Measurements from ENCODE around the gene ANKRD61. TPM values are rescaled to one million over a fixed set of nuclear protein-coding genes. Genes with fewer than 3 reads are reported as not detected.
"Not testable (repeated sequence)": the region's sequence is repeated elsewhere in the genome, so short reads cannot be mapped to it uniquely, and the experiment has no call there.

ANKRD61 gene
- total and polyA plus RNA-seq, 12 donors, result 0.13 to 0.26 (median 0.24) TPM; not detected in 8

DNA sequence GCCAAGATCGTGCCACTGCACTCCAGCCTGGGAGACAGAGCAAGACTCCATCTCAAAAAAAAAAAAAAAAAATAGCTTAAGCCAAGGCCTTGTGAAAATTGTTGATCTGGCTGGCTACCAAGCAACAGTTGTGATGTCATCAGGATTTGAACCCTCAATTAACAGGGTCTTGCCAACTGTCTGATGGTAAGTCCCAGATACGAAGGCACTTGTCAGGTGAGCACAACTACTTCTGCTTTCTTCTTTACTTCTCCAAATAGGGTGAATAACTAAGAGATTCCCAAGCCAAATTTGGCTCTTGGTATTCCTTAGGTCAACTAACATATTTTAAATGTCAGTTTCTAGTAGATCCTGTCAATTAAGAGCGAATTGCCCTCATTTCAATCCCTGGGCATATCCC lies 47.4 kb downstream of the ANKRD61 start:
- H3K4me1 ChIP-seq, result peaks cover 0 to 18% (median 0%) of the 10 kb centered on the region in 9 donors
- H3K4me3 ChIP-seq, result no peak overlapping the region
- TF ChIP-seq, protein P1, sequence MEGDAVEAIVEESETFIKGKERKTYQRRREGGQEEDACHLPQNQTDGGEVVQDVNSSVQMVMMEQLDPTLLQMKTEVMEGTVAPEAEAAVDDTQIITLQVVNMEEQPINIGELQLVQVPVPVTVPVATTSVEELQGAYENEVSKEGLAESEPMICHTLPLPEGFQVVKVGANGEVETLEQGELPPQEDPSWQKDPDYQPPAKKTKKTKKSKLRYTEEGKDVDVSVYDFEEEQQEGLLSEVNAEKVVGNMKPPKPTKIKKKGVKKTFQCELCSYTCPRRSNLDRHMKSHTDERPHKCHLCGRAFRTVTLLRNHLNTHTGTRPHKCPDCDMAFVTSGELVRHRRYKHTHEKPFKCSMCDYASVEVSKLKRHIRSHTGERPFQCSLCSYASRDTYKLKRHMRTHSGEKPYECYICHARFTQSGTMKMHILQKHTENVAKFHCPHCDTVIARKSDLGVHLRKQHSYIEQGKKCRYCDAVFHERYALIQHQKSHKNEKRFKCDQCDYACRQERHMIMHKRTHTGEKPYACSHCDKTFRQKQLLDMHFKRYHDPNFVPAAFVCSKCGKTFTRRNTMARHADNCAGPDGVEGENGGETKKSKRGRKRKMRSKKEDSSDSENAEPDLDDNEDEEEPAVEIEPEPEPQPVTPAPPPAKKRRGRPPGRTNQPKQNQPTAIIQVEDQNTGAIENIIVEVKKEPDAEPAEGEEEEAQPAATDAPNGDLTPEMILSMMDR (IDR thresholded peaks at IDR 0.05), result no peak
- 89 to 90% methylated on average over 3 of the region's 3 CpGs for WGBS, 2 donors
- no peaks in the 10 kb centered on the region for H3K27me3 ChIP-seq
- no peaks in the 10 kb centered on the region for H3K9me3 ChIP-seq
- H3K36me3 ChIP-seq, result no peaks in the 10 kb centered on the region
- no peak overlapping the region for H3K27ac ChIP-seq
- intact Hi-C loops (cut with DNase I), result no loop called here
- DNase-seq (no peak), ATAC-seq (no peak)

DNA sequence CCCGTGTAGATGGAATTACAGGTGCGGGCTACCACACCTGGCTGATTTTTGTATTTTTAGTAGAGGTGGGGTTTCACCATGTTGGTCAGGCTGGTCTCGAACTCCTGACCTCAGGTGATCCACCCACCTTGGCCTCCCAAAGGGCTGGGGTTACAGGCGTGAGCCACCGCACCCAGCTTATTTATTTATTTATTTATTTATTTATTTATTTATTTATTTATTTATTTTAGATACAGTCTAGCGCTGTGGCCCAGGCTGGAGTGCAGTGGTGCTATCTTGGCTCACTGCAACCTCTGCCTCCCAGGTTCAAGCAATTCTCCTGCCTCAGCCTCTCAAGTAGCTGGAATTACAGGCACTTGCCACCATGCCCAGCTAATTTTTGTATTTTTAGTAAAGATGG lies 51.9 kb downstream of the ANKRD61 start:
- H3K27ac ChIP-seq; H3K27me3 ChIP-seq; H3K9me3 ChIP-seq; H3K4me3 ChIP-seq; DNase-seq; H3K36me3 ChIP-seq; intact Hi-C loops (cut with DNase I); ATAC-seq: not testable (repeated sequence)
- H3K4me1 ChIP-seq, result peaks cover 0 to 14% (median 0%) of the 10 kb centered on the region in 9 donors
- WGBS, 2 donors, result 94 to 95% methylated on average over 6 of the region's 6 CpGs

Other genes with a start within 250 kb of the ANKRD61 start
- 10 to 100 TPM; 21.1 to 31.5 (median 26.3) TPM for gene RNF216, start 249.7 kb upstream of the ANKRD61 start, total RNA-seq
- 10 to 100 TPM; 12.8 to 13.5 TPM for gene RNF216, start 249.7 kb upstream of the ANKRD61 start, polyA plus RNA-seq
- not detected for gene OCM, start 150.6 kb upstream of the ANKRD61 start, total RNA-seq
- not detected for gene OCM, start 150.6 kb upstream of the ANKRD61 start, polyA plus RNA-seq
- 10 to 100 TPM; 36.7 to 73.4 (median 54.1) TPM for gene CCZ1, start 132.6 kb upstream of the ANKRD61 start, total RNA-seq
- 10 to 100 TPM; 38.3 to 47.1 TPM for gene CCZ1, start 132.6 kb upstream of the ANKRD61 start, polyA plus RNA-seq
- under 1 TPM in 2 of 10 donors, not detected in 8; 0.06 to 0.35 TPM for gene RSPH10B, start 60.7 kb upstream of the ANKRD61 start, total RNA-seq
- gene RSPH10B, start 60.7 kb upstream of the ANKRD61 start, polyA plus RNA-seq, result not detected
- gene PMS2, start 22.3 kb upstream of the ANKRD61 start, total RNA-seq, result 1 to 10 TPM; 5.1 to 8.9 (median 6.7) TPM
- gene PMS2, start 22.3 kb upstream of the ANKRD61 start, polyA plus RNA-seq, result 1 to 10 TPM; 2.9 to 3.0 TPM
- 10 to 100 TPM; 41.3 to 76.4 (median 53.8) TPM for gene AIMP2, start 22.1 kb upstream of the ANKRD61 start, total RNA-seq
- gene AIMP2, start 22.1 kb upstream of the ANKRD61 start, polyA plus RNA-seq, result 10 to 100 TPM; 21.8 to 73.8 TPM
- 10 to 100 TPM; 48.9 to 67.9 (median 55.8) TPM for gene EIF2AK1, start 27.8 kb downstream of the ANKRD61 start, total RNA-seq
- 10 to 100 TPM; 26.0 to 26.2 TPM for gene EIF2AK1, start 27.8 kb downstream of the ANKRD61 start, polyA plus RNA-seq
- gene USP42, start 73.6 kb downstream of the ANKRD61 start, total RNA-seq, result 1 to 10 TPM; 3.9 to 6.4 (median 5.1) TPM
- 1 to 10 TPM; 2.4 to 3.0 TPM for gene USP42, start 73.6 kb downstream of the ANKRD61 start, polyA plus RNA-seq
- gene CYTH3, start 241.2 kb downstream of the ANKRD61 start, total RNA-seq, result 10 to 100 TPM; 16.2 to 27.9 (median 23.2) TPM
- 10 to 100 TPM; 15.9 to 17.0 TPM for gene CYTH3, start 241.2 kb downstream of the ANKRD61 start, polyA plus RNA-seq